Hepatocyte (in vitro differentiated cells): ENCODE measurements around the gene IRF1.

Experiments used
- EZH2 ChIP-seq: fragments of 200-600 bp; sonication (generic); IDR thresholded peaks from 2 replicates; pipeline ENCODE4 v1.6.1; 2016; ENCODE audit warnings: antibody characterized with exemption, mild to moderate bottlenecking, borderline replicate concordance
- EZH2phosphoT487 ChIP-seq: fragments of 200-600 bp; sonication (generic); IDR thresholded peaks from one replicate; pipeline ENCODE4 v1.6.1; 2018; ENCODE audit warnings: antibody characterized with exemption, mild to moderate bottlenecking, low read depth, moderate library complexity; ENCODE audit not compliant: unreplicated experiment, severe bottlenecking
- TF ChIP-seq, protein P1 (sequence below): fragments of 200-600 bp; sonication (generic); IDR thresholded peaks from 2 replicates; pipeline ENCODE4 v1.5.1; 2016; ENCODE audit warnings: antibody characterized with exemption, mild to moderate bottlenecking; ENCODE audit not compliant: poor library complexity

- TF ChIP-seq, protein P1, sequence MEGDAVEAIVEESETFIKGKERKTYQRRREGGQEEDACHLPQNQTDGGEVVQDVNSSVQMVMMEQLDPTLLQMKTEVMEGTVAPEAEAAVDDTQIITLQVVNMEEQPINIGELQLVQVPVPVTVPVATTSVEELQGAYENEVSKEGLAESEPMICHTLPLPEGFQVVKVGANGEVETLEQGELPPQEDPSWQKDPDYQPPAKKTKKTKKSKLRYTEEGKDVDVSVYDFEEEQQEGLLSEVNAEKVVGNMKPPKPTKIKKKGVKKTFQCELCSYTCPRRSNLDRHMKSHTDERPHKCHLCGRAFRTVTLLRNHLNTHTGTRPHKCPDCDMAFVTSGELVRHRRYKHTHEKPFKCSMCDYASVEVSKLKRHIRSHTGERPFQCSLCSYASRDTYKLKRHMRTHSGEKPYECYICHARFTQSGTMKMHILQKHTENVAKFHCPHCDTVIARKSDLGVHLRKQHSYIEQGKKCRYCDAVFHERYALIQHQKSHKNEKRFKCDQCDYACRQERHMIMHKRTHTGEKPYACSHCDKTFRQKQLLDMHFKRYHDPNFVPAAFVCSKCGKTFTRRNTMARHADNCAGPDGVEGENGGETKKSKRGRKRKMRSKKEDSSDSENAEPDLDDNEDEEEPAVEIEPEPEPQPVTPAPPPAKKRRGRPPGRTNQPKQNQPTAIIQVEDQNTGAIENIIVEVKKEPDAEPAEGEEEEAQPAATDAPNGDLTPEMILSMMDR = no peak
- TF ChIP-seq EZH2phosphoT487 (no peak), EZH2 (no peak)
Measured at GRCh38 chr5:132528021-132528420, 37.4 kb upstream of the IRF1 start.
